ENCODE results near the gene YWHAB. TPM values are rescaled to one million over a fixed set of nuclear protein-coding genes. Genes with fewer than 3 reads are reported as not detected.

Gene YWHAB
- total RNA-seq, 2 donors from 2014 or later = 135 to 156 TPM

DNA sequence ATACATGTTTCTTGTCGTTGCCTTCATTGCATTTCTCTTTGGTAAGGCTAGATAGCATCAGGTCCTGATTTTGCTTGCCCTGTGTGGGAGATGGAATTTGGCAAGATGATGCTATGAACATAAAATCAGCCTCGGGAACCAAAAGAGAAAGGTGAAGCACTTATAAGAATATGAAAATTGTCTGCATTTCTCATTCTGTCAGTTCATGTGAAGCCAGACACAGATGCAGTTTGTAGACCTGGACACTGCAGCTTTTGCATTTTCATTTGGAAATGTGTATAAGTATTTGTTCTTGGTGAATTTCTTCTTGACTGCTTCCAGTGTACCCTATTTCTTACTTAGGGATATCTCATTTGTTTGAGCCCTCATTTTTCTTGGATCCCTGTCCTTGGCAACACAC is 1.3 kb downstream of the YWHAB start:
- peak overlapping the region; percentile 97 for H3K27ac ChIP-seq
- H3K9me3 ChIP-seq = no peaks in the 10 kb centered on the region
- DNase-seq (ENCODE audit: low spot score) (no peak), ATAC-seq (ENCODE audit: insufficient number of reproducible peaks, low FRiP score, low read depth) (no peak)
- peaks cover 35 to 56% of the 10 kb centered on the region in 2 donors for H3K4me1 ChIP-seq (ENCODE audit: control insufficient read depth in 1 of 2, low read depth in 2 of 2)
- TF ChIP-seq CTCF (IDR thresholded peaks at IDR 0.05) = no peak
- no peaks in the 10 kb centered on the region for H3K27me3 ChIP-seq (replicated peaks; ENCODE audit: insufficient read depth)
- peak overlapping the region; percentile 95 for H3K4me3 ChIP-seq
- H3K36me3 ChIP-seq = no peaks in the 10 kb centered on the region

- no peak for ATAC-seq (ENCODE audit: insufficient number of reproducible peaks, low FRiP score, low read depth)
- no peaks in the 10 kb centered on the region for H3K36me3 ChIP-seq
- no peak for DNase-seq (ENCODE audit: low spot score)
- H3K9me3 ChIP-seq = no peaks in the 10 kb centered on the region
- H3K27me3 ChIP-seq (replicated peaks; ENCODE audit: insufficient read depth) = no peaks in the 10 kb centered on the region
- H3K4me3 ChIP-seq = peak overlapping the region; percentile 95
- no peak overlapping the region for H3K27ac ChIP-seq
- TF ChIP-seq CTCF (IDR thresholded peaks at IDR 0.05) = no peak
- H3K4me1 ChIP-seq (ENCODE audit: control insufficient read depth in 1 of 2, low read depth in 2 of 2) = peaks cover 35 to 59% of the 10 kb centered on the region in 2 donors
Measured at GRCh38 chr20:44887466-44887865, 2.0 kb downstream of the YWHAB start.

DNA sequence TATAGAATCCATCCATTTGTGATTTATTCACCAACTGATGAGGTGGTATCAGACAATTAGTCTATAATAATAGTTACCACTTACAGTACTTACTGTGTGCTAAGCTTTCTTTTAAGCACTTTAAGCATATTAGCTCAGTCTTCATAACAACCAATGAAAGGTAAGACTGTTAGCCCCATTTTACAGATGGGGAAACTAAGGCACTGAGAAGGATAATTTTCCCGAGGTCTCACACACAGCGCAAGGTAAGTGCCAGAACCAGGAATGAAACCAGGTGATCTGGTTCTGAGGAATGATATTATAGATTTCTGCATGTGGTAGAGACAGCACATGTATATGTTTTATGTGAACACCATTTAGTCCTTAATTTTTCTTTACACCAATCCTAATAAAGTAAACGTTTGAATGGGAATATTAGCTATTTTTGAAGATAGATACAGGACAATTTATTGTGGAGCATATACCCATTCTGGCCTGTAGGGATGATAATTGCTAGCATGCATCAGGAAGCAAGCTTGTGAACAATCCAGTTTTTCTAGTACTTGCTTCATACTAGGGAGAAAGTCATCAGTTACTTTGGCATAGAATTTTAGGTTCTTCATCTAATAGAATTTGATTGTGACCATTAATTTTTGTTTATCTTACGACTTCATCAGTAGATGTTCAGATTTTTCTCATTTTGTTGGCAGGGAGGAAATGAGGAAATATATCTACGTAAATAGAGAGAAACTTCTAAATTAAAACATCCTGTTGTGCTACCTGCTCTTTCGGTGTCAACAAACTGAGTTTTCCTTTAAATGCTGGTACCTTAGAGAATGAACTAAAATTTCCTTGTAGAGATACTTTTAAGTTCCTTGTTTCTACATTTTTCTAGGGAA is 3.0 kb downstream of the YWHAB start:
- Histone ChIP-seq H3K36me3 (no peaks in the 10 kb centered on the region), H3K9me3 (no peaks in the 10 kb centered on the region), H3K4me3 (peak overlapping the region; percentile 95), H3K4me1 (ENCODE audit: control insufficient read depth in 1 of 2, low read depth in 2 of 2) (peaks cover 35 to 65% of the 10 kb centered on the region in 2 donors), H3K27ac (no peak overlapping the region), H3K27me3 (replicated peaks; ENCODE audit: insufficient read depth) (no peaks in the 10 kb centered on the region)
- DNase-seq (ENCODE audit: low spot score) (no peak), ATAC-seq (ENCODE audit: insufficient number of reproducible peaks, low FRiP score, low read depth) (no peak)
- TF ChIP-seq CTCF (IDR thresholded peaks at IDR 0.05) = peak; percentile 22

GRCh38 chr20:44891826-44892225 is 6.3 kb downstream of the YWHAB start:
- no peaks in the 10 kb centered on the region for H3K36me3 ChIP-seq
- peaks cover 53 to 81% of the 10 kb centered on the region in 2 donors for H3K4me1 ChIP-seq (ENCODE audit: control insufficient read depth in 1 of 2, low read depth in 2 of 2)
- DNase-seq (ENCODE audit: low spot score) (no peak), ATAC-seq (ENCODE audit: insufficient number of reproducible peaks, low FRiP score, low read depth) (no peak)
- H3K4me3 ChIP-seq = no peak overlapping the region
- H3K27me3 ChIP-seq (replicated peaks; ENCODE audit: insufficient read depth) = no peaks in the 10 kb centered on the region
- no peaks in the 10 kb centered on the region for H3K9me3 ChIP-seq
- H3K27ac ChIP-seq = no peak overlapping the region
- no peak for TF ChIP-seq CTCF (IDR thresholded peaks at IDR 0.05)

DNA sequence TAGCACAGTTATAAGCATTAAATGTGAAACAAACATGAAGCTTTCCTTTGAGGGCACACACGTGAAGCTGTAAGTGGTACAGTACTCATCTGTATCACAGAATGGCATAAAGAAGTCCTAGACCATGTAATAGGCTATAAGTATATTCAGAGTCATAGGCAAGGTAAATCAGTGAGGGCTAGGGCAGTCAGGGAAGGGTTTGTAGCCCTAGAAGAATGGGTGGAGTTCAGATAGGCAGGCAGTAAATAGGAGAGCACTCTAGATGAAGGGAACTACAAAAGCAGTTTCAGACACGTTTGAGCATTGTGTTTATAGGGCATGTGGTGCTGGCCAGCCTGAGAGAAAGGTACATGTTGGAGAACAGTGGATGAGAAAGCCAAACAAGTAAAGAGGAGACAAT is 9.5 kb downstream of the YWHAB start:
- H3K9me3 ChIP-seq = no peaks in the 10 kb centered on the region
- peaks cover 39 to 70% of the 10 kb centered on the region in 2 donors for H3K4me1 ChIP-seq (ENCODE audit: control insufficient read depth in 1 of 2, low read depth in 2 of 2)
- H3K27ac ChIP-seq = no peak overlapping the region
- ATAC-seq (ENCODE audit: insufficient number of reproducible peaks, low FRiP score, low read depth) (no peak), DNase-seq (ENCODE audit: low spot score) (no peak)
- no peak for TF ChIP-seq CTCF (IDR thresholded peaks at IDR 0.05)
- H3K4me3 ChIP-seq = no peak overlapping the region
- no peaks in the 10 kb centered on the region for H3K36me3 ChIP-seq
- H3K27me3 ChIP-seq (replicated peaks; ENCODE audit: insufficient read depth) = no peaks in the 10 kb centered on the region

All from thoracic aorta (tissue), 2 donors.